GM04504 (cell line): ENCODE measurements around the gene NUP160.
"Not testable (repeated sequence)": the region's sequence is repeated elsewhere in the genome, so short reads cannot be mapped to it uniquely, and the experiment has no call there.

Experiments used
- DNase-seq: peaks from one replicate; pipeline ENCODE4 v3.0.0-alpha.2; 2012; ENCODE audit warnings: low read depth

Gene NUP160

GRCh38 chr11:47847892-47848699 is at the start of gene NUP160:
Gene NUP160, minus strand, starts transcription at chr11:47848350. Its CDS starts 32 bp downstream, at chr11:47848318.
- no peak for DNase-seq

- no peak for DNase-seq
Measured at GRCh38 chr11:47896199-47896598, 48.0 kb upstream of the NUP160 start.

GRCh38 chr11:47895035-47895434 is 46.9 kb upstream of the NUP160 start:
- no peak for DNase-seq

GRCh38 chr11:47892546-47893276 is 44.6 kb upstream of the NUP160 start:
- DNase-seq, result not testable (repeated sequence)

GRCh38 chr11:47891886-47892285 is 43.7 kb upstream of the NUP160 start:
- no peak for DNase-seq

- no peak for DNase-seq
Measured at GRCh38 chr11:47889714-47890441, 41.7 kb upstream of the NUP160 start.

- DNase-seq, result no peak
Measured at GRCh38 chr11:47887910-47888569, 39.9 kb upstream of the NUP160 start.

GRCh38 chr11:47886096-47886495 is 37.9 kb upstream of the NUP160 start:
- DNase-seq, result peak; percentile 56

GRCh38 chr11:47882437-47882836 is 34.3 kb upstream of the NUP160 start:
- not testable (repeated sequence) for DNase-seq

GRCh38 chr11:47881145-47881544 is 33.0 kb upstream of the NUP160 start:
- DNase-seq, result no peak

- DNase-seq, result no peak
Measured at GRCh38 chr11:47879259-47880158, 31.4 kb upstream of the NUP160 start.

GRCh38 chr11:47875858-47876257 is 27.7 kb upstream of the NUP160 start:
- not testable (repeated sequence) for DNase-seq

- DNase-seq, result no peak
Measured at GRCh38 chr11:47870404-47870803, 22.3 kb upstream of the NUP160 start.

GRCh38 chr11:47869544-47870393 is 21.6 kb upstream of the NUP160 start:
- no peak for DNase-seq

- DNase-seq, result no peak
Measured at GRCh38 chr11:47867823-47868222, 19.7 kb upstream of the NUP160 start.

GRCh38 chr11:47866892-47867291 is 18.7 kb upstream of the NUP160 start:
- not testable (repeated sequence) for DNase-seq

- no peak for DNase-seq
Measured at GRCh38 chr11:47864901-47865300, 16.8 kb upstream of the NUP160 start.

GRCh38 chr11:47863898-47864430 is 15.8 kb upstream of the NUP160 start:
- no peak for DNase-seq

GRCh38 chr11:47863189-47863897 is 15.2 kb upstream of the NUP160 start:
- peak; percentile 90 for DNase-seq
